IMR-90 (cell line): ENCODE data around the gene SERPINF2. TPM values are rescaled to one million over a fixed set of nuclear protein-coding genes. Genes with fewer than 3 reads are reported as not detected.
A peak's percentile ranks its signal among the peaks of the same experiment; 100 is the strongest.

ENCODE experiments used
- ATAC-seq: fragments of 200-7000 bp; cut with Tn5 transposase; 2 replicates; pipeline ENCODE4 v1.9.1; 2020; ENCODE audit warnings: low read depth, mild to moderate bottlenecking, moderate library complexity
- BruUV-seq: library from RNA; stranded (reverse); fragments of 400-500 nt; replicated peaks from 2 replicates; lab custom pipeline; 2021; lab: Mats Ljungman, UMichigan
- CTCF ChIA-PET: fragments of 300-600 bp; formaldehyde crosslinking; extraction: SDS; loops from one replicate; lab custom pipeline; 2021; ENCODE audit warnings: antibody characterized with exemption; lab: Yijun Ruan, JAX
- POLR2A ChIA-PET: fragments of 300-600 bp; sonication (Branson Sonifier 250); formaldehyde crosslinking; loops from one replicate; lab custom pipeline; 2022; ENCODE audit warnings: antibody characterized with exemption; ENCODE audit not compliant: unreplicated experiment; lab: Charles Lee
- DNase-seq: peaks from one replicate; pipeline ENCODE4 v3.0.0; 2013
- H2AFZ ChIP-seq: replicated peaks from 2 replicates; pipeline ENCODE3; 2013; ENCODE audit warnings: low read length, mild to moderate bottlenecking; ENCODE audit not compliant: poor library complexity
- H2AK5ac ChIP-seq: 2 replicates; pipeline ENCODE4 v1.6.1; 2013; ENCODE audit warnings: low read depth, low read length, inconsistent platforms
- H2AK9ac ChIP-seq: replicated peaks from 2 replicates; pipeline ENCODE3; 2013; ENCODE audit warnings: mild to moderate bottlenecking, low read depth, low read length, moderate library complexity; ENCODE audit not compliant: poor library complexity
- H2BK120ac ChIP-seq: 2 replicates; pipeline ENCODE4 v1.6.1; 2013; ENCODE audit warnings: low read depth, low read length, inconsistent platforms
- H2BK15ac ChIP-seq: 3 replicates; pipeline ENCODE4 v1.6.1; 2013; ENCODE audit warnings: low read depth, low read length, inconsistent platforms
- H2BK20ac ChIP-seq: 2 replicates; pipeline ENCODE4 v1.6.1; 2013; ENCODE audit warnings: low read depth, mild to moderate bottlenecking, inconsistent platforms, low read length, moderate library complexity
- H2BK5ac ChIP-seq: 2 replicates; pipeline ENCODE4 v1.6.1; 2013; ENCODE audit warnings: mild to moderate bottlenecking, low read depth, low read length, inconsistent platforms; ENCODE audit not compliant: poor library complexity, severe bottlenecking
- H3K14ac ChIP-seq: replicated peaks from 2 replicates; pipeline ENCODE4 v1.6.1; 2013; ENCODE audit warnings: low read depth, low read length, inconsistent platforms
- H3K18ac ChIP-seq: 2 replicates; pipeline ENCODE4 v1.6.1; 2013; ENCODE audit warnings: low read depth, low read length, control low read depth
- H3K23ac ChIP-seq: 2 replicates; pipeline ENCODE4 v1.6.1; 2013; ENCODE audit warnings: low read depth, low read length, inconsistent platforms
- H3K27ac ChIP-seq: 2 replicates; pipeline ENCODE4 v1.5.1; 2013; ENCODE audit warnings: mild to moderate bottlenecking, control low read depth, low read length; ENCODE audit not compliant: insufficient read depth
- H3K27me3 ChIP-seq: 2 replicates; pipeline ENCODE4 v1.6.1; 2013; ENCODE audit warnings: low read length; ENCODE audit not compliant: control insufficient read depth, insufficient read depth
- H3K36me3 ChIP-seq: 2 replicates; pipeline ENCODE4 v1.6.1; 2013; ENCODE audit warnings: low read length, mixed read lengths; ENCODE audit not compliant: control insufficient read depth, insufficient read depth
- H3K4ac ChIP-seq: 2 replicates; pipeline ENCODE4 v1.6.1; 2013; ENCODE audit warnings: low read depth, low read length, inconsistent platforms
- H3K4me1 ChIP-seq: 2 replicates; pipeline ENCODE4 v1.6.1; 2013; ENCODE audit warnings: low read length, mixed read lengths; ENCODE audit not compliant: control insufficient read depth, insufficient read depth
- H3K4me2 ChIP-seq: 2 replicates; pipeline ENCODE4 v1.6.1; 2013; ENCODE audit warnings: low read depth, mild to moderate bottlenecking, control low read depth, low read length, moderate library complexity
- H3K4me3 ChIP-seq: 2 replicates; pipeline ENCODE4 v1.5.1; 2013; ENCODE audit warnings: low read depth, mild to moderate bottlenecking, control low read depth, low read length, moderate library complexity; ENCODE audit not compliant: insufficient read depth
- H3K56ac ChIP-seq: 2 replicates; pipeline ENCODE4 v1.6.1; 2013; ENCODE audit warnings: low read length, inconsistent platforms; ENCODE audit not compliant: insufficient read depth; ENCODE audit errors: extremely low read depth
- H3K79me1 ChIP-seq, 2 experiments: 2 replicates each; pipeline ENCODE4 v1.6.1; 2013; ENCODE audit warnings: low read length in 2 of 2, inconsistent platforms in 1 of 2, low read depth in 1 of 2
- H3K9ac ChIP-seq: 2 replicates; pipeline ENCODE4 v1.6.1; 2013; ENCODE audit warnings: low read depth, low read length, control low read depth
- H3K9me1 ChIP-seq: 2 replicates; pipeline ENCODE4 v1.6.1; 2013; ENCODE audit warnings: low read length, inconsistent platforms; ENCODE audit not compliant: insufficient read depth
- H3K9me3 ChIP-seq: 2 replicates; pipeline ENCODE4 v1.6.1; 2013; ENCODE audit warnings: low read length; ENCODE audit not compliant: control insufficient read depth, insufficient read depth
- H4K20me1 ChIP-seq: 2 replicates; pipeline ENCODE4 v1.6.1; 2013; ENCODE audit warnings: low read length, inconsistent platforms; ENCODE audit not compliant: insufficient read depth
- H4K5ac ChIP-seq: 2 replicates; pipeline ENCODE4 v1.6.1; 2013; ENCODE audit warnings: mild to moderate bottlenecking, low read depth, low read length, control low read depth
- H4K8ac ChIP-seq, 2 experiments: 2 replicates each; pipeline ENCODE4 v1.6.1; 2013; ENCODE audit warnings: low read depth in 2 of 2, low read length in 2 of 2, control low read depth in 1 of 2, inconsistent platforms in 1 of 2
- H4K91ac ChIP-seq: 2 replicates; pipeline ENCODE4 v1.6.1; 2013; ENCODE audit warnings: low read depth, low read length, inconsistent platforms; ENCODE audit not compliant: insufficient read depth
- CEBPB ChIP-seq: IDR thresholded peaks from 2 replicates; pipeline ENCODE4 v1.6.1; 2012; ENCODE audit warnings: low read depth, low read length, improper control_type of control experiment
- POLR2A ChIP-seq: IDR thresholded peaks from 2 replicates; pipeline ENCODE4 v1.6.1; 2012; ENCODE audit warnings: mild to moderate bottlenecking, low read depth, low read length
- WGBS, 2 experiments: methylation state at CpG; one replicate each; pipeline versions ENCODE4 v1.1.5 to v1.1.7; 2013; ENCODE audit warnings: missing lambda C conversion rate in 2 of 2; ENCODE audit not compliant: insufficient read length in 1 of 2; ENCODE audit errors: extremely low coverage in 2 of 2; 5-methylcytosine and 5-hydroxymethylcytosine counted together
- dilution Hi-C: fragments of 300-500 bp; cut with HindIII; formaldehyde crosslinking; loops from one replicate; pipeline ENCODE4 v1.14.3; 2018; ENCODE audit warnings: low sequenced_read_pairs; ENCODE audit not compliant: unreplicated experiment
- in situ Hi-C: fragments of 300-500 bp; cut with MboI; formaldehyde crosslinking; loops from 3 replicates; pipeline ENCODE4 v1.14.3; 2019; ENCODE audit warnings: low sequenced_read_pairs, inconsistent platforms, mixed read lengths
- intact Hi-C: fragments of 100-400 bp; cut with micrococcal nuclease; formaldehyde crosslinking; loops from 2 replicates; pipeline ENCODE4 v1.10.0; 2022
- polyA plus RNA-seq, 3 experiments: library from polyadenylated mRNA; depleted of rRNA; stranded (reverse); fragments of >200 nt; gene quantifications; 2 replicates each; pipeline ENCODE4 v1.2.3, GENCODE V29; 2012; ENCODE audit warnings: low replicate concordance in 1 of 3
- total RNA-seq: library from RNA; depleted of rRNA; stranded (reverse); fragments of >200 nt; gene quantifications from 2 replicates; pipeline ENCODE4 v1.2.3, GENCODE V29; 2012

The SERPINF2 gene
- total and polyA plus RNA-seq, 2 of the 4 experiments (the other 2 are of a cell fraction): not detected

DNA sequence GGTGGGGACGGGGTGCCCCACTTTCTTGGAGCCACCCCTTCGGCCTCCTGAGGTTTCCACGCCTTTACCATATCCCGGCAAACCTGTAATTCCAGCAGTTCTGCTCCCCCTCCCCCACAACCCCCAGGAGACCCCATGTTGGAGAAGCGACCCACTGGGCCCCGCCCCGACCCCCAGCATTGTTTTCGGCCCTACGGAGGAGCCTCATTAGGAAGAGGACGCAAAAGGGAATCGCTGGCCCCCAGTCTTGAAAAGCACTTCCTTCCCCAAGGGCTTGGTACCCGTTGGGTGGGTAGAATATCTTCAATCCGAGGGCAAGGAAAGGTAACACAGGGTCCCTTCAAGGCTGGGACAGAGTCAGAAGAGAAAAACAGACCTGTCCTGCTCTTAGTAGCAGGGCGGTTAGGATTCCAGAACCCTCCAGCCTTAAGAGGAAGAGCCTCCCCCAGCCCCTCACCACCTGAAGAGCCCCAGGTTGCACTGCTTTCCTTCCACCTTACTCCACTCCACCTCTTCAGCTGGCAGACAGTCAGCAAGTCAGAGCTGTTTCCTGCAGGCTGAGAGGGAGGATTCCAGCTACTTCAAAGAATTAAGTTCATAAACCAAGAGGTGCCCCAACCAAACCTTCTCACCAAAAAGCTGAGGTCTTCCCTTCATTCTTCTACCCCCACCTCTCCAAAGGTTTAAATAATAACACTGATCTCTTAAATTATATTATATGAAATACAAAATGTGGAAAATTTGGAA is 31.7 kb upstream of the SERPINF2 start:
- no peak overlapping the region for H2BK120ac ChIP-seq
- peak overlapping the region; percentile 46 for H3K9ac ChIP-seq
- dilution Hi-C loops (no loop called here), in situ Hi-C loops (loop anchor here (25.0 kb wide), 1 partner anchor 326 kb away; the partner anchor contains the start of genes DPH1, OVCA2 and RTN4RL1), intact Hi-C loops (loop anchor here (2.0 kb wide), 1 partner anchor 42 kb away; no protein-coding TSS in a partner anchor)
- H3K79me1 ChIP-seq: peaks cover 0 to 52% of the 10 kb centered on the region in 2 experiments; a peak in 2 of 4 replicates
- no peak overlapping the region for H3K56ac ChIP-seq
- no peak overlapping the region for H4K8ac ChIP-seq
- H4K20me1 ChIP-seq: peaks cover 63% of the 10 kb centered on the region
- no peaks in the 10 kb centered on the region for H3K27me3 ChIP-seq
- peak overlapping the region; percentile 18 for H2AK9ac ChIP-seq
- H2BK5ac ChIP-seq: peak overlapping the region; percentile 25
- peak overlapping the region; percentile 12; the same call in 1 of the 2 replicates for H3K23ac ChIP-seq
- ATAC-seq (no peak), DNase-seq (no peak)
- no peak overlapping the region for H3K18ac ChIP-seq
- H2BK15ac ChIP-seq: no peak overlapping the region
- no peak overlapping the region for H2BK20ac ChIP-seq
- no peak for TF ChIP-seq CEBPB
- TF ChIP-seq POLR2A: peak; percentile 50
- H3K27ac ChIP-seq: peak overlapping the region; percentile 28
- no peak overlapping the region for H3K14ac ChIP-seq
- H2AFZ ChIP-seq: peak overlapping the region; percentile 89
- no TSS peak for BruUV-seq
- H3K4me2 ChIP-seq: peak overlapping the region; percentile 63
- peak overlapping the region; percentile 69 for H3K4me3 ChIP-seq
- peaks cover 43% of the 10 kb centered on the region for H3K36me3 ChIP-seq
- no peak overlapping the region for H4K91ac ChIP-seq
- 100% methylated on average over 1 of the region's 14 CpGs; no CpG with 5 or more reads in 1 of the 2 experiments for WGBS, 2 experiments
- H3K4ac ChIP-seq: peak overlapping the region; percentile 73
- H3K4me1 ChIP-seq: peaks cover 27% of the 10 kb centered on the region
- ChIA-PET CTCF (interaction anchor here (0.5 kb wide), 1 partner anchor 20 kb away, joined by 4 read pairs; no protein-coding TSS in a partner anchor), POLR2A (no interaction called here)
- peak overlapping the region; percentile 59 for H2AK5ac ChIP-seq
- no peak overlapping the region for H4K5ac ChIP-seq
- peaks cover 12% of the 10 kb centered on the region for H3K9me1 ChIP-seq
- H3K9me3 ChIP-seq: no peaks in the 10 kb centered on the region
